ENCODE measurements around the gene PCDHA12.
"Not testable (repeated sequence)": the region's sequence is repeated elsewhere in the genome, so short reads cannot be mapped to it uniquely, and the experiment has no call there.

The PCDHA12 gene, protein sequence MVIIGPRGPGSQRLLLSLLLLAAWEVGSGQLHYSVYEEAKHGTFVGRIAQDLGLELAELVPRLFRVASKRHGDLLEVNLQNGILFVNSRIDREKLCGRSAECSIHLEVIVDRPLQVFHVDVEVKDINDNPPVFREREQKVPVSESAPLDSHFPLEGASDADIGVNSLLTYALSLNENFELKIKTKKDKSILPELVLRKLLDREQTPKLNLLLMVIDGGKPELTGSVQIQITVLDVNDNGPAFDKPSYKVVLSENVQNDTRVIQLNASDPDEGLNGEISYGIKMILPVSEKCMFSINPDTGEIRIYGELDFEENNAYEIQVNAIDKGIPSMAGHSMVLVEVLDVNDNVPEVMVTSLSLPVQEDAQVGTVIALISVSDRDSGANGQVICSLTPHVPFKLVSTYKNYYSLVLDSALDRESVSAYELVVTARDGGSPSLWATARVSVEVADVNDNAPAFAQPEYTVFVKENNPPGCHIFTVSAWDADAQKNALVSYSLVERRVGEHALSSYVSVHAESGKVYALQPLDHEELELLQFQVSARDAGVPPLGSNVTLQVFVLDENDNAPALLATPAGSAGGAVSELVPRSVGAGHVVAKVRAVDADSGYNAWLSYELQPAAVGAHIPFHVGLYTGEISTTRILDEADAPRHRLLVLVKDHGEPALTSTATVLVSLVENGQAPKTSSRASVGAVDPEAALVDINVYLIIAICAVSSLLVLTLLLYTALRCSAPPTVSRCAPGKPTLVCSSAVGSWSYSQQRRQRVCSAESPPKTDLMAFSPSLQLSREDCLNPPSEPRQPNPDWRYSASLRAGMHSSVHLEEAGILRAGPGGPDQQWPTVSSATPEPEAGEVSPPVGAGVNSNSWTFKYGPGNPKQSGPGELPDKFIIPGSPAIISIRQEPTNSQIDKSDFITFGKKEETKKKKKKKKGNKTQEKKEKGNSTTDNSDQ

DNA sequence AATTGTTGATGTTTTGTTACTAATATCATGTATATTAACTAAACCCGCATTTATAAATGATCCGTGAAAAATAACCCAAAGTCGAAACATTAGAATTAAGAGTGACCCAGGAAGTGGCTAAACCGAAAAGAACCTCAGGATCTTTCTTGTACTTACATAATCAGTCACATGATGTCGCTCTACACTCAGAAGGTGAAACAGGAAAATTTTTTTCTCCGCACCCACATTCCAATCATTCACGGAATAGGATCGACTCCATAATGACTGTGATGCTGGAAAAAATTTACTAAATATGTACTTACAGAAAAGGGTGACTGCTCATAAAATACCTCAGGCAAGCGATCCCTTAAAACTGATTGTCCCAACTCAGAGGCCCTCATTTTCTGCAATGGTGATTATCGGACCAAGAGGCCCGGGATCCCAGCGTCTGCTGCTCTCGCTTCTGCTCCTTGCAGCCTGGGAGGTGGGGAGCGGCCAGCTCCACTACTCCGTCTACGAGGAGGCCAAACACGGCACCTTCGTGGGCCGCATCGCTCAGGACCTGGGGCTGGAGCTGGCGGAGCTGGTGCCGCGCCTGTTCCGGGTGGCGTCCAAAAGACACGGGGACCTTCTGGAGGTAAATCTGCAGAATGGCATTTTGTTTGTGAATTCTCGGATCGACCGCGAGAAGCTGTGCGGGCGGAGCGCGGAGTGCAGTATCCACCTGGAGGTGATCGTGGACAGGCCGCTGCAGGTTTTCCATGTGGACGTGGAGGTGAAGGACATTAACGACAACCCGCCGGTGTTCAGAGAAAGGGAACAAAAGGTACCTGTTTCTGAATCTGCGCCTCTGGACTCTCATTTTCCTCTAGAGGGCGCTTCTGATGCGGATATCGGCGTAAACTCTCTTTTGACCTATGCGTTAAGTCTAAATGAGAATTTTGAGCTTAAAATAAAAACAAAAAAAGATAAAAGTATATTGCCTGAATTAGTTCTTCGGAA lies at the start of gene PCDHA12:
PCDHA12 (plus strand) TSS at position 224 of the 981 bp plus-strand sequence; CDS start at position 389, 165 bp downstream.
- no peak for DNase-seq

DNA sequence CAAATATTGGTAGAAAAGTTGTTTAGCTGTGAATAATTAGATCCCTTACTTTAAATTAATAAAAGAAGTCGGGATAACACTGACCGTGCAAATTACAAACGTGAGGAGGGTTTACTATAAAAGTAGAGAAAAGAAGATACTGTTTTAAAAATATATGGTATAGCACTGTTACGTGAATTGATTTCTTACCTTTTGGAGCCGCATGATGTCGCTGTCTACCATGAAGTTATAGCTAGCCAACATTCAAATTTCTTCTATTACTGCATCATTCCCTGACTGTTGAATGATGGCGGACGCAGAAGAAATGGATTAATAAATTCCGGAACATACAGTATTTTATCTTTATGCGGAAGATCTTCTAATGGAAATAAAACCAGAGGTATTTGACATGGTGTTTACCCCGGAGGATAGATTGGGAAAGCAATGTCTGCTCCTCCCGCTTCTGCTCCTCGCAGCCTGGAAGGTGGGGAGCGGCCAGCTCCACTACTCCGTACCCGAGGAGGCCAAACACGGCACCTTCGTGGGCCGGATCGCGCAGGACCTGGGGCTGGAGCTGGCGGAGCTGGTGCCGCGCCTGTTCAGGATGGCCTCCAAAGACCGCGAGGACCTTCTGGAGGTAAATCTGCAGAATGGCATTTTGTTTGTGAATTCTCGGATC lies 47.3 kb upstream of the PCDHA12 start, which contains the start of gene PCDHA6:
PCDHA6 (plus strand) TSS at position 257 of the 658 bp plus-strand sequence; CDS start at position 389, 132 bp downstream.
- DNase-seq = no peak

GRCh38 chr5:140828362-140828737 lies 46.8 kb upstream of the PCDHA12 start:
- no peak for DNase-seq

GRCh38 chr5:140829511-140830501 lies 45.3 kb upstream of the PCDHA12 start:
- DNase-seq = not testable (repeated sequence)

- DNase-seq = no peak
These were observed 41.1 kb upstream of the PCDHA12 start, which contains the start of gene PCDHA7 for GRCh38 chr5:140833993-140834392. Gene PCDHA7 (plus strand): TSS chr5:140834269. CDS start chr5:140834384, 115 bp downstream.

DNA sequence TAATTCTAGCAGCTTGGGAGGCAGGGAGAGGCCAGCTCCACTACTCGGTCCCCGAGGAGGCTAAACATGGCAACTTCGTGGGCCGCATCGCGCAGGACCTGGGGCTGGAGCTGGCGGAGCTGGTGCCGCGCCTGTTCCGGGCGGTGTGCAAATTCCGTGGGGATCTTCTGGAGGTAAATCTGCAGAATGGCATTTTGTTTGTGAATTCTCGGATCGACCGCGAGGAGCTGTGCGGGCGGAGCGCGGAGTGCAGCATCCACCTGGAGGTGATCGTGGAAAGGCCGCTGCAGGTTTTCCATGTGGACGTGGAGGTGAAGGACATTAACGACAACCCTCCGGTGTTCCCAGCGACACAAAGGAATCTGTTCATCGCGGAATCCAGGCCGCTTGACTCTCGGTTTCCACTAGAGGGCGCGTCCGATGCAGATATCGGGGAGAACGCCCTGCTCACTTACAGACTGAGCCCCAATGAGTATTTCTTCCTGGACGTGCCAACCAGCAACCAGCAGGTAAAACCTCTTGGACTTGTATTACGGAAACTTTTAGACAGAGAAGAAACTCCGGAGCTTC lies 40.6 kb upstream of the PCDHA12 start:
- not testable (repeated sequence) for DNase-seq

DNA sequence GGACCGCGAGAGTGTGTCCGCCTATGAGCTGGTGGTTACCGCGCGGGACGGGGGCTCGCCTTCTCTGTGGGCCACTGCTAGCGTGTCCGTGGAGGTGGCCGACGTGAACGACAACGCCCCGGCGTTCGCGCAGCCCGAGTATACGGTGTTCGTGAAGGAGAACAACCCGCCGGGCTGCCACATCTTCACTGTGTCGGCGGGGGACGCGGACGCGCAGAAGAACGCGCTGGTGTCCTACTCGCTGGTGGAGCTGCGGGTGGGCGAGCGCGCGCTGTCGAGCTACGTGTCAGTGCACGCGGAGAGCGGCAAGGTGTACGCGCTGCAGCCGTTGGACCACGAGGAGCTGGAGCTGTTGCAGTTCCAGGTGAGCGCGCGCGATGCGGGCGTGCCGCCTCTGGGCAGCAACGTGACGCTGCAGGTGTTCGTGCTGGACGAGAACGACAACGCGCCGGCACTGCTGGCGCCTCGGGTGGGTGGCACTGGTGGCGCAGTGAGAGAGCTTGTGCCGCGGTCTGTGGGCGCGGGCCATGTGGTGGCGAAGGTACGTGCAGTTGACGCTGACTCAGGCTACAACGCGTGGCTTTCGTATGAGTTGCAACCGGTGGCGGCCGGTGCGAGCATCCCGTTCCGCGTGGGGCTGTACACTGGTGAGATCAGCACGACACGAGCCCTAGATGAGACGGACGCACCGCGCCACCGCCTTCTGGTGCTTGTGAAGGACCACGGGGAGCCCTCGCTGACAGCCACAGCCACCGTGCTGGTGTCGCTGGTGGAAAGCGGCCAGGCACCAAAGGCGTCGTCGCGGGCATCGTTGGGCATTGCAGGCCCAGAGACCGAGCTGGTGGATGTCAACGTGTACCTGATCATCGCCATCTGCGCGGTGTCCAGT lies 39.2 kb upstream of the PCDHA12 start:
- no peak for DNase-seq

GRCh38 chr5:140840978-140841962 lies 33.8 kb upstream of the PCDHA12 start, which contains the start of gene PCDHA8:
Gene PCDHA8 (plus strand): TSS chr5:140841187. CDS start chr5:140841322, 135 bp downstream.
- no peak for DNase-seq

DNA sequence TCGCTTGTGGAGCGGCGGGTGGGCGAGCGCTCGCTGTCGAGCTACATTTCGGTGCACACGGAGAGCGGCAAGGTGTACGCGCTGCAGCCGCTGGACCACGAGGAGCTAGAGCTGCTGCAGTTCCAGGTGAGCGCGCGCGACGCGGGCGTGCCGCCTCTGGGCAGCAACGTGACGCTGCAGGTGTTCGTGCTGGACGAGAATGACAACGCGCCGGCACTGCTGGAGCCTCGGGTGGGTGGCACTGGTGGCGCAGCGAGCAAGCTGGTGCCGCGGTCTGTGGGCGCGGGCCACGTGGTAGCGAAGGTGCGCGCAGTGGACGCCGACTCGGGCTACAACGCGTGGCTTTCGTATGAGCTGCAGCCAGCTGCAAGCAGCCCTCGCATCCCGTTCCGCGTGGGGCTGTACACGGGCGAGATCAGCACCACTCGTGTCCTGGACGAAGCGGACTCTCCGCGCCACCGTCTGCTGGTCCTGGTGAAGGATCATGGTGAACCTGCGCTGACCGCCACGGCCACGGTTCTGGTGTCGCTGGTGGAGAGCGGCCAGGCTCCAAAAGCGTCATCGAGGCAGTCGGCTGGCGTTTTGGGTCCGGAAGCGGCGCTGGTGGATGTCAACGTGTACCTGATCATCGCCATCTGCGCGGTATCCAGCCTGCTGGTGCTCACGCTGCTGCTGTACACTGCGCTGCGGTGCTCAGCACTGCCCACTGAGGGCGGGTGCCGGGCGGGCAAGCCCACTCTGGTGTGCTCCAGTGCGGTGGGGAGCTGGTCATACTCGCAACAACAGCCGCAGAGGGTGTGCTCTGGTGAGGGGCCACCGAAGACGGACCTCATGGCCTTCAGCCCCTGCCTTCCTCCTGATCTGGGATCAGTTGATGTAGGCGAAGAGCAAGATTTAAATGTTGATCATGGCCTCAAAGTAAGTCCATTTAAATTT lies 32.0 kb upstream of the PCDHA12 start:
- DNase-seq = no peak

- DNase-seq = not testable (repeated sequence)
These were observed 26.7 kb upstream of the PCDHA12 start, which contains the start of gene PCDHA9 for GRCh38 chr5:140848139-140849102. Gene PCDHA9 (plus strand): TSS chr5:140848382. CDS start chr5:140848496, 114 bp downstream.

- not testable (repeated sequence) for DNase-seq
These were observed 25.1 kb upstream of the PCDHA12 start for GRCh38 chr5:140849831-140850634.

- DNase-seq = no peak
These were observed 19.1 kb upstream of the PCDHA12 start, which contains the start of gene PCDHA10 for GRCh38 chr5:140855772-140856674. Gene PCDHA10 (plus strand): TSS chr5:140855897. CDS start chr5:140856049, 152 bp downstream.
